Panc1 (cell line): ENCODE measurements around the gene CROCC2. TPM values are rescaled to one million over a fixed set of nuclear protein-coding genes. Genes with fewer than 3 reads are reported as not detected.

ENCODE experiments used
- ATAC-seq: fragments of 200-7000 bp; cut with Tn5 transposase; 2 replicates; pipeline ENCODE4 v1.9.1; 2020; ENCODE audit warnings: mild to moderate bottlenecking, moderate library complexity
- BruUV-seq: library from RNA; stranded (reverse); fragments of 400-500 nt; replicated peaks from 2 replicates; lab custom pipeline; 2021; lab: Mats Ljungman, UMichigan
- CTCF ChIA-PET: fragments of 300-600 bp; sonication (Branson Sonifier 250); formaldehyde crosslinking; loops from one replicate; lab custom pipeline; 2022; ENCODE audit warnings: antibody characterized with exemption; lab: Charles Lee
- POLR2A ChIA-PET: fragments of 300-600 bp; sonication (Branson Sonifier 250); formaldehyde crosslinking; loops from one replicate; lab custom pipeline; 2022; ENCODE audit warnings: antibody characterized with exemption; lab: Charles Lee
- DNase-seq: peaks from one replicate; pipeline ENCODE4 v3.0.0-alpha.2; 2010; ENCODE audit warnings: low read depth, low spot score
- H3K27ac ChIP-seq: 2 replicates; pipeline ENCODE4 v1.5.1; 2011; ENCODE audit warnings: mild to moderate bottlenecking, low read length, inconsistent platforms
- H3K27me3 ChIP-seq: fragments of 200-500 bp; sonication (Bioruptor generic); 2 replicates; pipeline ENCODE4 v1.6.0; 2014; ENCODE audit warnings: low read length, inconsistent platforms; ENCODE audit not compliant: control insufficient read depth, insufficient read depth
- H3K36me3 ChIP-seq: fragments of 200-500 bp; sonication (Bioruptor generic); 2 replicates; pipeline ENCODE4 v1.5.1; 2014; ENCODE audit warnings: inconsistent platforms, mild to moderate bottlenecking, low read length, moderate library complexity; ENCODE audit not compliant: control insufficient read depth, insufficient read depth
- H3K4me1 ChIP-seq: 2 replicates; pipeline ENCODE4 v1.5.1; 2011; ENCODE audit warnings: inconsistent platforms, mild to moderate bottlenecking, low read length, moderate library complexity; ENCODE audit not compliant: control insufficient read depth, insufficient read depth
- H3K4me3 ChIP-seq, 2 experiments: 2 replicates each; pipeline ENCODE4 v1.5.1; 2011 to 2012; ENCODE audit warnings: low read depth in 2 of 2, low read length in 2 of 2, mild to moderate bottlenecking in 2 of 2, inconsistent platforms in 1 of 2, moderate library complexity in 1 of 2
- H3K9me3 ChIP-seq: fragments of 200-500 bp; sonication (Bioruptor generic); 2 replicates; pipeline ENCODE4 v1.5.1; 2014; ENCODE audit warnings: low read depth, mild to moderate bottlenecking, inconsistent platforms, low read length, moderate library complexity; ENCODE audit not compliant: control insufficient read depth, insufficient read depth
- CTCF ChIP-seq: fragments of 450-650 bp; IDR thresholded peaks from 2 replicates; pipeline ENCODE4 v1.5.1; 2017; ENCODE audit warnings: mild to moderate bottlenecking
- POLR2AphosphoS5 ChIP-seq: IDR thresholded peaks from 2 replicates; pipeline ENCODE4 v1.6.1; 2012; ENCODE audit warnings: mild to moderate bottlenecking, low read depth, low read length, moderate library complexity
- SIN3A ChIP-seq: IDR thresholded peaks from 2 replicates; pipeline ENCODE4 v1.6.1; 2012; ENCODE audit warnings: low read depth, mild to moderate bottlenecking, low read length, moderate library complexity, borderline replicate concordance; ENCODE audit not compliant: insufficient read depth
- TCF7L2 ChIP-seq: IDR thresholded peaks from 2 replicates; pipeline ENCODE4 v1.6.1; 2011; ENCODE audit warnings: mild to moderate bottlenecking, low read depth, low read length, inconsistent platforms
- in situ Hi-C: cut with HindIII; loops from 2 replicates; pipeline ENCODE4 v1.10.0; 2016; ENCODE audit warnings: low sequenced_read_pairs, low pct_unique_long_range_greater_than_20kb
- intact Hi-C: fragments of 100-400 bp; cut with micrococcal nuclease; formaldehyde crosslinking; loops from one replicate; pipeline ENCODE4 v1.10.0; 2022; ENCODE audit not compliant: unreplicated experiment
- total RNA-seq: library from RNA; stranded (reverse); gene quantifications from one replicate; pipeline ENCODE4 v1.2.1, GENCODE V29; 2021; ENCODE audit not compliant: unreplicated experiment
- TF ChIP-seq, protein P1 (sequence below), 2 experiments: IDR thresholded peaks; 2 replicates each; pipeline ENCODE4 v1.6.1; 2011 to 2012; ENCODE audit warnings: low read depth in 2 of 2, control low read depth in 1 of 2, low read length in 1 of 2, mild to moderate bottlenecking in 1 of 2, moderate library complexity in 1 of 2; ENCODE audit not compliant: insufficient read depth in 1 of 2

The CROCC2 gene
- total RNA-seq, 1 experiment from 2014 or later, result 0.23 TPM

- ChIA-PET CTCF (interaction anchor here (0.5 kb wide), 1 partner anchor 87 kb away, joined by 8 read pairs; no protein-coding TSS in a partner anchor), POLR2A (interaction anchor here (0.6 kb wide), 1 partner anchor 46 kb away, joined by 3 read pairs; no protein-coding TSS in a partner anchor)
- Histone ChIP-seq H3K27me3 (no peaks in the 10 kb centered on the region), H3K9me3 (no peaks in the 10 kb centered on the region), H3K27ac (peak overlapping the region; percentile 8), H3K36me3 (no peaks in the 10 kb centered on the region), H3K4me1 (peaks cover 18% of the 10 kb centered on the region), H3K4me3 (0 out of 4 replicates have a peak overlapping the region, but pooled peaks of 1 of the 2 experiments have one; percentile 27)
- peak; percentile 81 for ATAC-seq
- in situ Hi-C loops, result no loop called here
- TF ChIP-seq SIN3A (no peak), POLR2AphosphoS5 (no peak), CTCF (no peak), TCF7L2 (no peak)
- peak; percentile 52 for DNase-seq
- intact Hi-C loops, result no loop called here
- BruUV-seq, result no TSS peak
These were observed 85.5 kb downstream of the CROCC2 start for GRCh38 chr2:240991378-240992263.

DNA sequence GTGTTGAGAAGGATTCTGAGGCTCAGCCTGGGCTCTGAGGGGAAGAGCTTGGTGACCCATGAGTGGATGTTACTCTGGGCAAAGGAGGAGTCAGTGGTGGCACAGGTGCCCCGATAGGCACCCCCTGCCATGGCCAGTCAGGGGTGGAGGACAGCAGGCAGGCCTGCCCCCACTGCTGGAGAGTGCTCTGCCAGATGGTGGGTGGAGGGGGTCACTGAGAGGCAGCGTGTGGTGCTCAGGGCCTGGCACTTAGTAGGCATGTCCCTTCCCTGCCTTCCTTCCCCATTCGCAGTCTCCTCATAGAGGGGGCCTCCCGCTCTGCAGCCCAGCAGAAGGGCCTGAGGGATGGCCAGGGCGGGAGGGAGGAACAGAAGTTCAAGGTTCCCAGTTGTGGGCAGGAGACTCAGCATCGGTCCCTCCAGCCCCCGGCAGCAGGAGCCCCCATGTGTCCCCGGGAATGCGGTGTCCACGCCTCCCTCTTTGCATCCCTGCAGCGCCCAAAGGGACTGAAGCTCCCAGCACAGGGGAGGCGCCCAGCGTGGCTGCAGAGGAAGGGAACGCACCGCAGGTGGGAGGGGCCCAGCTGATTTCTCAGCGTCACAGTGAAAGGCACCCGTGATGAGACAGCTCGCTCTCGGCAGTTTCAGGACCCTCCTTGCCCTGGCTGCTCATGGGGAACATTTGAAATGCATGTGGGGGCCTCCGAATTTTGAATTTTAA is 86.6 kb downstream of the CROCC2 start:
- TF ChIP-seq, protein P1, sequence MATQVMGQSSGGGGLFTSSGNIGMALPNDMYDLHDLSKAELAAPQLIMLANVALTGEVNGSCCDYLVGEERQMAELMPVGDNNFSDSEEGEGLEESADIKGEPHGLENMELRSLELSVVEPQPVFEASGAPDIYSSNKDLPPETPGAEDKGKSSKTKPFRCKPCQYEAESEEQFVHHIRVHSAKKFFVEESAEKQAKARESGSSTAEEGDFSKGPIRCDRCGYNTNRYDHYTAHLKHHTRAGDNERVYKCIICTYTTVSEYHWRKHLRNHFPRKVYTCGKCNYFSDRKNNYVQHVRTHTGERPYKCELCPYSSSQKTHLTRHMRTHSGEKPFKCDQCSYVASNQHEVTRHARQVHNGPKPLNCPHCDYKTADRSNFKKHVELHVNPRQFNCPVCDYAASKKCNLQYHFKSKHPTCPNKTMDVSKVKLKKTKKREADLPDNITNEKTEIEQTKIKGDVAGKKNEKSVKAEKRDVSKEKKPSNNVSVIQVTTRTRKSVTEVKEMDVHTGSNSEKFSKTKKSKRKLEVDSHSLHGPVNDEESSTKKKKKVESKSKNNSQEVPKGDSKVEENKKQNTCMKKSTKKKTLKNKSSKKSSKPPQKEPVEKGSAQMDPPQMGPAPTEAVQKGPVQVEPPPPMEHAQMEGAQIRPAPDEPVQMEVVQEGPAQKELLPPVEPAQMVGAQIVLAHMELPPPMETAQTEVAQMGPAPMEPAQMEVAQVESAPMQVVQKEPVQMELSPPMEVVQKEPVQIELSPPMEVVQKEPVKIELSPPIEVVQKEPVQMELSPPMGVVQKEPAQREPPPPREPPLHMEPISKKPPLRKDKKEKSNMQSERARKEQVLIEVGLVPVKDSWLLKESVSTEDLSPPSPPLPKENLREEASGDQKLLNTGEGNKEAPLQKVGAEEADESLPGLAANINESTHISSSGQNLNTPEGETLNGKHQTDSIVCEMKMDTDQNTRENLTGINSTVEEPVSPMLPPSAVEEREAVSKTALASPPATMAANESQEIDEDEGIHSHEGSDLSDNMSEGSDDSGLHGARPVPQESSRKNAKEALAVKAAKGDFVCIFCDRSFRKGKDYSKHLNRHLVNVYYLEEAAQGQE (IDR thresholded peaks at IDR 0.05; ENCODE audit: insufficient read depth in 1 of 2, low read depth in 2 of 2, low read length in 1 of 2), result no peak
- TF ChIP-seq CTCF (no peak), SIN3A (no peak), TCF7L2 (no peak), POLR2AphosphoS5 (no peak)
- Histone ChIP-seq H3K27ac (no peak overlapping the region), H3K4me1 (peaks cover 18% of the 10 kb centered on the region), H3K9me3 (no peaks in the 10 kb centered on the region), H3K4me3 (no peak overlapping the region), H3K27me3 (no peaks in the 10 kb centered on the region), H3K36me3 (no peaks in the 10 kb centered on the region)
- ATAC-seq, result no peak
- BruUV-seq, result no TSS peak
- no peak for DNase-seq
- ChIA-PET POLR2A (interaction anchor here (0.6 kb wide), 1 partner anchor 45 kb away, joined by 3 read pairs; no protein-coding TSS in a partner anchor), CTCF (no interaction called here)
- intact Hi-C loops (no loop called here), in situ Hi-C loops (no loop called here)
